DOHH2 (cell line): ENCODE data around the gene AXDND1.

Experiments used
- H3F3A ChIP-seq: fragments of 200-600 bp; sonication (generic), shearing (Covaris generic); 2 replicates; pipeline ENCODE4 v1.6.0; 2016; ENCODE audit warnings: antibody characterized with exemption, mild to moderate bottlenecking; ENCODE audit not compliant: control insufficient read depth, insufficient read depth
- H3K27ac ChIP-seq: fragments of 200-600 bp; sonication (generic); 2 replicates; pipeline ENCODE4 v1.5.1; 2014; ENCODE audit warnings: low read depth, mild to moderate bottlenecking, low read length, moderate library complexity
- H3K27me3 ChIP-seq: fragments of 200-600 bp; sonication (generic); 2 replicates; pipeline ENCODE4 v1.6.1; 2014; ENCODE audit warnings: mild to moderate bottlenecking, low read length, mixed read lengths; ENCODE audit not compliant: control insufficient read depth
- H3K36me3 ChIP-seq: fragments of 200-600 bp; sonication (generic); 2 replicates; pipeline ENCODE4 v1.6.1; 2014; ENCODE audit warnings: mild to moderate bottlenecking, low read length, moderate library complexity, mixed read lengths; ENCODE audit not compliant: control insufficient read depth
- H3K4me1 ChIP-seq: fragments of 200-600 bp; sonication (generic); 2 replicates; pipeline ENCODE4 v1.6.1; 2014; ENCODE audit warnings: mild to moderate bottlenecking, low read length, mixed read lengths; ENCODE audit not compliant: control insufficient read depth
- H3K4me2 ChIP-seq: fragments of 200-600 bp; sonication (generic); 2 replicates; pipeline ENCODE4 v1.6.0; 2014; ENCODE audit warnings: mild to moderate bottlenecking, low read length, moderate library complexity
- H3K4me3 ChIP-seq: fragments of 200-600 bp; sonication (generic); 2 replicates; pipeline ENCODE4 v1.5.1; 2014; ENCODE audit warnings: mild to moderate bottlenecking, low read length, mixed read lengths
- H3K79me2 ChIP-seq: fragments of 200-600 bp; sonication (generic); 2 replicates; pipeline ENCODE4 v1.6.1; 2014; ENCODE audit warnings: mild to moderate bottlenecking, low read length, mixed read lengths; ENCODE audit not compliant: control insufficient read depth
- H3K9me2 ChIP-seq: fragments of 200-600 bp; sonication (generic); replicated peaks from 2 replicates; pipeline ENCODE4 v1.6.1; 2014; ENCODE audit warnings: mild to moderate bottlenecking, low read length, mixed read lengths; ENCODE audit not compliant: control insufficient read depth
- H3K9me3 ChIP-seq: fragments of 200-600 bp; sonication (generic); 2 replicates; pipeline ENCODE4 v1.6.1; 2014; ENCODE audit warnings: antibody characterized with exemption, low read length, mixed read lengths; ENCODE audit not compliant: control insufficient read depth, insufficient read depth
- H4K20me1 ChIP-seq: fragments of 200-600 bp; sonication (generic); 2 replicates; pipeline ENCODE4 v1.6.0; 2014; ENCODE audit warnings: low read depth, mild to moderate bottlenecking, antibody characterized with exemption, low read length, moderate library complexity; ENCODE audit not compliant: control insufficient read depth, insufficient read depth
- EZH2phosphoT487 ChIP-seq: fragments of 200-600 bp; sonication (generic); IDR thresholded peaks from 2 replicates; pipeline ENCODE4 v1.6.1; 2017; ENCODE audit warnings: borderline replicate concordance, mild to moderate bottlenecking, antibody characterized with exemption, low read length, moderate library complexity, mixed read lengths
- TF ChIP-seq, protein P1 (sequence below): fragments of 200-600 bp; sonication (generic); IDR thresholded peaks from one replicate; pipeline ENCODE4 v1.5.1; 2014; ENCODE audit warnings: antibody characterized with exemption, mild to moderate bottlenecking, low read depth, low read length; ENCODE audit not compliant: poor library complexity, severe bottlenecking

The AXDND1 gene

DNA sequence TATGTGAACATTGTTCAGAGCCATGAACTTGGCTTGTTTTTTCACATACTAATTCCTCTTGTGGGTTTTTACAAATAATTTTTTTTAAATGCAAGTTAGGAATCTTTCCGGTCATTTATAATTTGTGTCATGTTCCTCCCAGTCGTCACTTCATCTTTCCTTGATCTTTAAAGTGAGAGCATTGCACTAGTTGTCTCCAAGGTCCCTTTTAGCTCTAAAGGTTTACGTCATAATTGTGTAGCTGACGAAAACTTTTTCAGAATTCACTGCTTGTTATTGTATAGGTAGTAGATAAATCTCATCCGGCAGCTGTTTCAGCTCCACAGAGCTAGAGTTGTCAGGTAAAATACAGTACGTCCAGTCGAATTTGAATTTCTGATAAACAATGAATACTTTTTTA, 38.6 kb upstream of the AXDND1 start:
- Histone ChIP-seq H3K36me3 (peaks cover 16% of the 10 kb centered on the region), H3K4me1 (no peaks in the 10 kb centered on the region), H3K4me2 (no peak overlapping the region), H3K79me2 (no peaks in the 10 kb centered on the region), H3F3A (no peaks in the 10 kb centered on the region), H4K20me1 (no peaks in the 10 kb centered on the region), H3K27me3 (no peaks in the 10 kb centered on the region), H3K9me3 (no peaks in the 10 kb centered on the region), H3K27ac (no peak overlapping the region), H3K4me3 (no peak overlapping the region), H3K9me2 (no peaks in the 10 kb centered on the region)
- no peak for TF ChIP-seq EZH2phosphoT487
- TF ChIP-seq, protein P1, sequence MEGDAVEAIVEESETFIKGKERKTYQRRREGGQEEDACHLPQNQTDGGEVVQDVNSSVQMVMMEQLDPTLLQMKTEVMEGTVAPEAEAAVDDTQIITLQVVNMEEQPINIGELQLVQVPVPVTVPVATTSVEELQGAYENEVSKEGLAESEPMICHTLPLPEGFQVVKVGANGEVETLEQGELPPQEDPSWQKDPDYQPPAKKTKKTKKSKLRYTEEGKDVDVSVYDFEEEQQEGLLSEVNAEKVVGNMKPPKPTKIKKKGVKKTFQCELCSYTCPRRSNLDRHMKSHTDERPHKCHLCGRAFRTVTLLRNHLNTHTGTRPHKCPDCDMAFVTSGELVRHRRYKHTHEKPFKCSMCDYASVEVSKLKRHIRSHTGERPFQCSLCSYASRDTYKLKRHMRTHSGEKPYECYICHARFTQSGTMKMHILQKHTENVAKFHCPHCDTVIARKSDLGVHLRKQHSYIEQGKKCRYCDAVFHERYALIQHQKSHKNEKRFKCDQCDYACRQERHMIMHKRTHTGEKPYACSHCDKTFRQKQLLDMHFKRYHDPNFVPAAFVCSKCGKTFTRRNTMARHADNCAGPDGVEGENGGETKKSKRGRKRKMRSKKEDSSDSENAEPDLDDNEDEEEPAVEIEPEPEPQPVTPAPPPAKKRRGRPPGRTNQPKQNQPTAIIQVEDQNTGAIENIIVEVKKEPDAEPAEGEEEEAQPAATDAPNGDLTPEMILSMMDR: no peak

DNA sequence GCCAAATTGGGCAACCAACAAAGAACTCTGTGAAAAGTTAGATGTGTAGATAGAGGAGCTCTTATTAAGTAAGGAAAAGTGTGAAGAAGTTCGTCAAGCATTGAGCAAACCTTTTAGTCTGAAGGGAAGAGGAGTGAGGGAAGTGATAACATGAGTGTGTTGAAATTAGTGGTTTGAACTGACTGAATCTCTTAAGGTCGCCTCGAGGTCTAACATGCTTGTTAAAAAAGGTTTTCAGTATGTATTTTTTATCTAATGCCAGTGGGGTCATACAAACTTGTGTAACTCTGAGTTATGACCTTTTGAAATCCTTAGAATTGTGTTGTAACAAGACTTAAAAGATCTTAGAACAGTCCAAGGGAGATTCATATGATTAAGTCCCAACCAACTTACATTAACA, 38.1 kb upstream of the AXDND1 start:
- Histone ChIP-seq H3F3A (no peaks in the 10 kb centered on the region), H3K9me3 (no peaks in the 10 kb centered on the region), H3K9me2 (no peaks in the 10 kb centered on the region), H3K27me3 (no peaks in the 10 kb centered on the region), H3K4me1 (no peaks in the 10 kb centered on the region), H3K36me3 (peaks cover 16% of the 10 kb centered on the region), H3K27ac (no peak overlapping the region), H3K79me2 (no peaks in the 10 kb centered on the region), H3K4me3 (no peak overlapping the region), H4K20me1 (no peaks in the 10 kb centered on the region), H3K4me2 (no peak overlapping the region)
- TF ChIP-seq, protein P1: no peak
- TF ChIP-seq EZH2phosphoT487: no peak

DNA sequence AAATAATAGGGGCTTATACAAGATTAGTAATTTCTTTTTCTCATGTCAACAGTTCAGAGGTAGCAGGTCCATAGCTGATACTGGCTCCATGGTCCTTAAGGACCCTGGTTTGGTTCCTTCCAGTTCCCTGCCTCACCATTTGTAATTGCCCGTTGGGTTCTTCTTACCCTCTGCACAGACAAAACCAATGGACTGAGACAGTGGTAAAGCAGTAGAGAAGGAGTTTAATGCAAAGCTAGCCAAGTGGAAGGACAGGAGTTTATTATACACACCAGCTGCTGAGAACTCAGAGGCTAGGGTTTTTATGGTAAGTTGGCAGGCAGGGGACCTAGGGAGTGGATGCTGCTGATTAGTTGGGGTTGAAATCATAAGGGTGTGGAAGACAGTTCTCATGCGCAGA, 35.9 kb upstream of the AXDND1 start:
- Histone ChIP-seq H3K4me3 (no peak overlapping the region), H4K20me1 (no peaks in the 10 kb centered on the region), H3K36me3 (peaks cover 6% of the 10 kb centered on the region; the same call in 1 of the 2 replicates), H3K4me1 (no peaks in the 10 kb centered on the region), H3F3A (no peaks in the 10 kb centered on the region), H3K9me2 (no peaks in the 10 kb centered on the region), H3K27ac (no peak overlapping the region), H3K27me3 (no peaks in the 10 kb centered on the region), H3K79me2 (no peaks in the 10 kb centered on the region), H3K9me3 (no peaks in the 10 kb centered on the region), H3K4me2 (no peak overlapping the region)
- TF ChIP-seq EZH2phosphoT487: no peak
- TF ChIP-seq, protein P1: no peak

DNA sequence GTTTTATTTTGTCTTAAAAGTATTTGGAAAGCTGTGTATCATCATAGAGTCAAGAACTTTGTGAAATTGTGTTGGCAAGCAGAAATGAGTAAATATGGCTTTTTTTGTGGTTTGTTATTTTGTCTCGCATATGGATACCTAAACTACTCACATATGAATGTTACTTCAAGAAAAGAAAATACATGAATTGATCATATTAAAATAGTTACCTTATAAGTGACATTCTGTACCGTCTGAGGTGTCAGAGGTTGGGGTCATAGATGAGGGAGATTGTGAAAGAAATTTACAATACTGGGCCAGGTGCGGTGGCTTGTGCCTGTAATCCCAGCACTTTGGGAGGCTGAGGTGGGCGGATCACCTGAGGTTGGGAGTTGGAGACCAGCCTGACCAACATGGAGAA, 31.3 kb upstream of the AXDND1 start:
- no peaks in the 10 kb centered on the region for H3K79me2 ChIP-seq
- H3K27ac ChIP-seq: no peak overlapping the region
- H3K27me3 ChIP-seq: no peaks in the 10 kb centered on the region
- TF ChIP-seq, protein P1: no peak
- no peak for TF ChIP-seq EZH2phosphoT487
- H3K9me3 ChIP-seq: no peaks in the 10 kb centered on the region
- no peak overlapping the region for H3K4me2 ChIP-seq
- H3K4me3 ChIP-seq: no peak overlapping the region
- peaks cover 9% of the 10 kb centered on the region for H3K36me3 ChIP-seq
- H3F3A ChIP-seq: no peaks in the 10 kb centered on the region
- no peaks in the 10 kb centered on the region for H3K9me2 ChIP-seq
- H4K20me1 ChIP-seq: no peaks in the 10 kb centered on the region
- peaks cover 2% of the 10 kb centered on the region for H3K4me1 ChIP-seq
